Transverse colon (tissue), 4 donors: Measurements from ENCODE around the gene PGS1. TPM values are rescaled to one million over a fixed set of nuclear protein-coding genes. Genes with fewer than 3 reads are reported as not detected.

ENCODE experiments used
- DNase-seq: peaks from one replicate; pipeline ENCODE4 v3.0.0-alpha.2; 2019
- H3K27ac ChIP-seq, 4 donors: fragments of 200-600 bp; sonication (generic); 2 replicates each; pipeline ENCODE4 v1.5.1; 2016 to 2018; ENCODE audit warnings: inconsistent platforms in 4 of 4
- H3K27me3 ChIP-seq: fragments of 200-600 bp; sonication (generic); 2 replicates; pipeline ENCODE4 v1.5.1; 2017; ENCODE audit warnings: inconsistent platforms
- H3K36me3 ChIP-seq, 4 donors: fragments of 200-600 bp; sonication (generic); 2 replicates each; pipeline ENCODE4 v1.5.1; 2017 to 2019; ENCODE audit warnings: inconsistent platforms in 4 of 4
- H3K4me1 ChIP-seq, 4 donors: fragments of 200-600 bp; sonication (generic); 2 replicates each; pipeline ENCODE4 v1.5.1; 2017 to 2020; ENCODE audit warnings: inconsistent platforms in 4 of 4
- H3K4me3 ChIP-seq, 4 donors: fragments of 200-600 bp; sonication (generic); 1 replicate in 1 of 4; 2 replicates in 3 of 4; pipeline versions ENCODE4 v1.5.1 to v1.6.1; 2017 to 2019; ENCODE audit warnings: inconsistent platforms in 4 of 4
- H3K9me3 ChIP-seq, 2 donors: fragments of 200-600 bp; sonication (generic); 2 replicates each; pipeline ENCODE4 v1.5.1; 2017 to 2019; ENCODE audit warnings: inconsistent platforms in 2 of 2
- CTCF ChIP-seq, 5 experiments: fragments of 200-600 bp in 3 of 5; fragments of 450-650 bp in 2 of 5; sonication (generic) in 3 of 5; IDR thresholded peaks; 1 replicate in 2 of 5; 2 replicates in 3 of 5; pipeline ENCODE4 v1.5.1; 2016 to 2017; ENCODE audit warnings: antibody characterized with exemption in 5 of 5, inconsistent platforms in 3 of 5, mild to moderate bottlenecking in 2 of 5, moderate library complexity in 1 of 5
- EP300 ChIP-seq: sonication (generic); formaldehyde crosslinking; IDR thresholded peaks from one replicate; pipeline ENCODE4 v1.6.1; 2017; ENCODE audit warnings: antibody characterized with exemption, low read depth
- POLR2A ChIP-seq: fragments of 450-650 bp; IDR thresholded peaks from one replicate; pipeline ENCODE4 v1.6.1; 2016; ENCODE audit warnings: antibody characterized with exemption, mild to moderate bottlenecking, moderate library complexity
- POLR2AphosphoS5 ChIP-seq, 3 donors: sonication (generic); formaldehyde crosslinking; IDR thresholded peaks; one replicate each; pipeline ENCODE4 v1.6.1; 2016; ENCODE audit warnings: antibody characterized with exemption in 3 of 3
- WGBS, 2 donors: methylation state at CpG; one replicate each; pipeline ENCODE4 v1.1.5; 2018; ENCODE audit warnings: low coverage in 1 of 2; 5-methylcytosine and 5-hydroxymethylcytosine counted together
- in situ Hi-C, 4 donors: fragments of 200-750 bp; cut with MboI; loops; one replicate each; pipeline versions ENCODE4 v1.15.0 to v1.15.1; 2017; ENCODE audit warnings: low sequenced_read_pairs in 3 of 4, low pct_ligation_motif_present in 1 of 4, low pct_unique_long_range_greater_than_20kb in 1 of 4
- intact Hi-C: fragments of 100-400 bp; cut with DNase I; formaldehyde crosslinking; loops from one replicate; pipeline ENCODE4 v1.15.1; 2023; ENCODE audit warnings: low total_unique reads
- total RNA-seq, 4 donors: library from RNA; depleted of rRNA; stranded (reverse); fragments of >200 nt; gene quantifications; one replicate each; pipeline ENCODE4 v1.1.0, GENCODE V29; 2016

The PGS1 gene
- total RNA-seq, 4 donors from 2014 or later, result 32.1 to 77.6 (median 60.1) TPM

DNA sequence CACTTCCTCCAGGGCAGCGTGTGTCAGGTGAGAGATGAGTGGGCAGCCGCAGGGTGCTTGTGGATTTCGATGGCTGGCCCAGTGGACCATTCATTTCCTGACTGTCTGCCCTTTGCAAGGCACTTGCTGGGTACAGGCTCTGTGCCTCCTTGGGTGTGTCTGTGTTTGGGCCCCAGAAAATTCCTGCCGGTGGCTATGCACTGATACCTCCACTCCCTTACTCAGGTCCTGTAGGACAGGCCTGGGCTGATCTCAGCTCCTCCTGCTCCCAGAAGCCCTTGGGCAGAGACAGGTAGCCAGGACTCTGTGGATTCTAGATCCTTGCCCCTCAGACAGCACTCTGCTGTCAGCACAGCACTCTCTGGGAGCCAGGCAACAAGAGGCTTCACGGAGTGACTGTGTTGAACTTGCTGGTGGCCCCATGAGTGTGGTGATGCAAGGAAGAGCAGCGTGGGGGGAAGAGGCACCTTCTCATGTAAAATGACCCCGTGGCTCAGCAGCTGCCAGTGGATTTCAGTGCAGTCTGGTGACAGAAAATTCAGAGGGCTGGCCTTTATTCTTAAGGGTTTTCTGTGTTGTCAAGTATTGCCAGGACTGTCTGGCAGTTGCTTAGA, 29.0 kb downstream of the PGS1 start:
- in situ Hi-C loops, result no loop called here
- Histone ChIP-seq H3K36me3 (peaks cover 0 to 21% (median 8%) of the 10 kb centered on the region in 4 donors), H3K27me3 (no peaks in the 10 kb centered on the region), H3K4me3 (no peak overlapping the region), H3K9me3 (no peaks in the 10 kb centered on the region), H3K27ac (peak overlapping the region; percentile 72 to 86 (median 82)), H3K4me1 (peaks cover 30 to 54% (median 49%) of the 10 kb centered on the region in 4 donors)
- TF ChIP-seq POLR2A, result no peak
- intact Hi-C loops, result no loop called here
- 73% methylated on average over 7 of the region's 7 CpGs; no CpG with 5 or more reads in 1 of the 2 donors for WGBS, 2 donors
- DNase-seq, result no peak

- in situ Hi-C loops, result no loop called here
- Histone ChIP-seq H3K27me3 (no peaks in the 10 kb centered on the region), H3K4me1 (peaks cover 30 to 61% (median 57%) of the 10 kb centered on the region in 4 donors), H3K4me3 (no peak overlapping the region), H3K36me3 (peaks cover 0 to 11% (median 3%) of the 10 kb centered on the region in 4 donors), H3K27ac (peak overlapping the region; percentile 72 to 86 (median 82)), H3K9me3 (no peaks in the 10 kb centered on the region)
- WGBS, 2 donors, result 40 to 53% methylated on average over 3 to 21 of the region's 23 CpGs
- TF ChIP-seq POLR2AphosphoS5 (IDR thresholded peaks at IDR 0.05), result peak in 2 of 3 donors; percentile 25 to 32
- TF ChIP-seq EP300, result peak; percentile 24
- TF ChIP-seq POLR2A, result no peak
- DNase-seq, result peak; percentile 81
- intact Hi-C loops, result no loop called here
Measured at GRCh38 chr17:78408476-78409050, 30.1 kb downstream of the PGS1 start.

GRCh38 chr17:78409191-78409928, 30.9 kb downstream of the PGS1 start:
- peak; percentile 91 for DNase-seq
- 56 to 60% methylated on average over 1 to 12 of the region's 12 CpGs for WGBS, 2 donors
- Histone ChIP-seq H3K4me3 (no peak overlapping the region), H3K27ac (peak overlapping the region; percentile 72 to 86 (median 82)), H3K27me3 (no peaks in the 10 kb centered on the region), H3K4me1 (peaks cover 30 to 68% (median 64%) of the 10 kb centered on the region in 4 donors), H3K36me3 (peaks cover 0 to 5% (median 0%) of the 10 kb centered on the region in 4 donors), H3K9me3 (no peaks in the 10 kb centered on the region)
- TF ChIP-seq CTCF (IDR thresholded peaks at IDR 0.05), result no peak
- TF ChIP-seq EP300, result peak; percentile 82
- peak; percentile 49 to 74 (median 64) for TF ChIP-seq POLR2AphosphoS5 (IDR thresholded peaks at IDR 0.05)
- TF ChIP-seq POLR2A, result peak; percentile 22
- intact Hi-C loops (no loop called here), in situ Hi-C loops (no loop called here)

GRCh38 chr17:78411241-78411857, 32.9 kb downstream of the PGS1 start:
- Histone ChIP-seq H3K36me3 (no peaks in the 10 kb centered on the region), H3K9me3 (no peaks in the 10 kb centered on the region), H3K27ac (peak overlapping the region; percentile 71 to 86 (median 76)), H3K4me3 (no peak overlapping the region), H3K27me3 (no peaks in the 10 kb centered on the region), H3K4me1 (peaks cover 34 to 88% (median 79%) of the 10 kb centered on the region in 4 donors)
- intact Hi-C loops (no loop called here), in situ Hi-C loops (no loop called here)
- TF ChIP-seq POLR2AphosphoS5 (IDR thresholded peaks at IDR 0.05) (peak in 2 of 3 donors; percentile 21 to 35), CTCF (IDR thresholded peaks at IDR 0.05) (peak in 1 of 5 experiments; percentile 24), POLR2A (peak; percentile 31), EP300 (peak; percentile 11)
- peak; percentile 70 for DNase-seq
- WGBS, 2 donors, result 32% methylated on average over 17 of the region's 17 CpGs; no CpG with 5 or more reads in 1 of the 2 donors
